K562 (cell line): Measurements from ENCODE around the gene NASP. TPM values are rescaled to one million over a fixed set of nuclear protein-coding genes. Genes with fewer than 3 reads are reported as not detected.

Source experiments
- ATAC-seq: fragments of 200-7000 bp; cut with Tn5 transposase; 3 replicates; pipeline ENCODE4 v1.9.1; 2020; ENCODE audit warnings: moderate library complexity
- BruUV-seq: library from RNA; stranded (reverse); fragments of 400-500 nt; replicated peaks from 2 replicates; lab custom pipeline; 2021; lab: Mats Ljungman, UMichigan
- CTCF ChIA-PET: fragments of 300-600 bp; formaldehyde crosslinking; extraction: SDS; loops from one replicate; lab custom pipeline; 2021; ENCODE audit warnings: low intra/inter-chr PET ratio; lab: Yijun Ruan, JAX
- POLR2A ChIA-PET: fragments of 300-600, 350-650 bp; sonication (Branson Sonifier 250); formaldehyde crosslinking; extraction: SDS; loops from one replicate; lab custom pipeline; 2021; ENCODE audit warnings: antibody characterized with exemption, inconsistent platforms; lab: Yijun Ruan, JAX
- DNase-seq, 4 experiments: peaks; one replicate each; pipeline versions ENCODE4 v3.0.0 to v3.0.0-alpha.2; 2011 to 2018; ENCODE audit warnings: low spot score in 3 of 4, mixed read lengths in 3 of 4; ENCODE audit errors: extremely low read depth in 1 of 4
- FAIRE-seq: peaks from 2 replicates; lab custom pipeline; 2011; peaks lifted over from hg19 to GRCh38; lab: Jason Lieb, UNC
- H2AFZ ChIP-seq: 2 replicates; pipeline ENCODE4 v1.6.0; 2011; ENCODE audit warnings: low read depth, low read length, control low read depth, inconsistent platforms
- H3K27ac ChIP-seq: fragments of 200-600 bp; 3 replicates; pipeline ENCODE4 v1.8.0; 2011; ENCODE audit warnings: low read depth, mild to moderate bottlenecking, control low read depth, inconsistent platforms, low read length, moderate library complexity, mixed read lengths; ENCODE audit errors: extremely low read depth
- H3K27me3 ChIP-seq, 2 experiments: fragments of 300-600 bp in 1 of 2; 2 replicates in 1 of 2; 3 replicates in 1 of 2; pipeline versions ENCODE4 v1.6.0 to v1.8.0; 2011; ENCODE audit warnings: inconsistent platforms in 2 of 2, low read length in 2 of 2, mild to moderate bottlenecking in 1 of 2, mixed read lengths in 1 of 2, moderate library complexity in 1 of 2; ENCODE audit not compliant: control insufficient read depth in 2 of 2, insufficient read depth in 2 of 2
- H3K36me3 ChIP-seq: fragments of 300-600 bp; 3 replicates; pipeline ENCODE4 v1.8.0; 2011; ENCODE audit warnings: mild to moderate bottlenecking, low read length, inconsistent platforms; ENCODE audit not compliant: control insufficient read depth, insufficient read depth
- H3K4me1 ChIP-seq, 2 experiments: fragments of 200-600 bp in 1 of 2; replicated peaks in 1 of 2; 2 replicates in 1 of 2; 3 replicates in 1 of 2; pipeline versions ENCODE4 v1.5.1 to v1.8.0; 2011; ENCODE audit warnings: inconsistent platforms in 2 of 2, low read length in 2 of 2, mild to moderate bottlenecking in 1 of 2, mixed read lengths in 1 of 2, moderate library complexity in 1 of 2; ENCODE audit not compliant: control insufficient read depth in 2 of 2, insufficient read depth in 2 of 2
- H3K4me2 ChIP-seq: 2 replicates; pipeline ENCODE4 v1.6.1; 2011; ENCODE audit warnings: low read length, control low read depth, inconsistent platforms, mixed read lengths; ENCODE audit not compliant: insufficient read depth
- H3K4me3 ChIP-seq: fragments of 200-600 bp; sonication (generic), shearing (Covaris generic); 2 replicates; pipeline ENCODE4 v1.5.1; 2016; ENCODE audit warnings: control low read depth, inconsistent platforms
- H3K79me2 ChIP-seq: fragments of 200-600 bp; 3 replicates; pipeline ENCODE4 v1.8.0; 2011; ENCODE audit warnings: low read length, inconsistent platforms; ENCODE audit not compliant: control insufficient read depth, insufficient read depth
- H3K9ac ChIP-seq, 2 experiments: 2 replicates each; pipeline versions ENCODE4 v1.6.0 to v1.6.1; 2011; ENCODE audit warnings: low read depth in 2 of 2, low read length in 2 of 2, control low read depth in 1 of 2, inconsistent platforms in 1 of 2, mild to moderate bottlenecking in 1 of 2, mixed read lengths in 1 of 2; ENCODE audit not compliant: insufficient read depth in 1 of 2
- H3K9me1 ChIP-seq: one replicate; pipeline ENCODE4 v1.6.0; 2011; ENCODE audit warnings: inconsistent platforms, mild to moderate bottlenecking, low read length, moderate library complexity; ENCODE audit not compliant: control insufficient read depth, insufficient read depth
- H3K9me3 ChIP-seq: replicated peaks from 2 replicates; pipeline ENCODE4 v1.5.1; 2011; ENCODE audit warnings: low read depth, low read length, inconsistent platforms; ENCODE audit not compliant: control insufficient read depth, insufficient read depth
- H4K20me1 ChIP-seq: replicated peaks from 2 replicates; pipeline ENCODE4 v1.6.1; 2011; ENCODE audit warnings: low read length, inconsistent platforms, mixed read lengths; ENCODE audit not compliant: control insufficient read depth, insufficient read depth
- DMBX1 ChIP-seq: fragments of 250-450 bp; sonication (Bioruptor Pico); IDR thresholded peaks from 2 replicates; pipeline ENCODE4 v1.8.0; 2022; ENCODE audit warnings: inconsistent platforms, mild to moderate bottlenecking, moderate library complexity, borderline replicate concordance
- ETS1 ChIP-seq: conservative IDR thresholded peaks from 2 replicates; pipeline ENCODE4 v1.6.1; 2011; ENCODE audit warnings: low read depth, mild to moderate bottlenecking, low read length; ENCODE audit not compliant: control insufficient read depth
- HNRNPK ChIP-seq: fragments of 200-400 bp; formaldehyde crosslinking; IDR thresholded peaks from one replicate; pipeline ENCODE4 v1.6.1; 2018; ENCODE audit warnings: mild to moderate bottlenecking, low read depth, low read length; ENCODE audit not compliant: poor library complexity, severe bottlenecking
- KLF1 ChIP-seq: fragments of 450-650 bp; IDR thresholded peaks from 2 replicates; pipeline ENCODE4 v1.6.1; 2016; ENCODE audit warnings: missing genetic modification characterization, missing compliant biosample characterization
- NFIC ChIP-seq: fragments of 450-650 bp; IDR thresholded peaks from 2 replicates; pipeline ENCODE4 v1.6.1; 2017; ENCODE audit warnings: mild to moderate bottlenecking, inconsistent platforms
- RBM17 ChIP-seq: fragments of 200-400 bp; formaldehyde crosslinking; IDR thresholded peaks from 2 replicates; pipeline ENCODE4 v1.6.1; 2017; ENCODE audit warnings: low read depth, mild to moderate bottlenecking, low read length, borderline replicate concordance
- TEAD4 ChIP-seq, 2 experiments: sonication (generic) in 1 of 2; formaldehyde crosslinking in 1 of 2; IDR thresholded peaks; 2 replicates each; pipeline versions ENCODE4 v1.6.1 to v1.8.0; 2012 to 2022; ENCODE audit warnings: borderline replicate concordance in 1 of 2, inconsistent platforms in 1 of 2, low read length in 1 of 2, mild to moderate bottlenecking in 1 of 2, missing genetic modification reagents in 1 of 2
- TRIM25 ChIP-seq: fragments of 450-650 bp; IDR thresholded peaks from 2 replicates; pipeline ENCODE4 v1.7.0; 2016; ENCODE audit warnings: borderline replicate concordance
- ZNF140 ChIP-seq: fragments of 250-450 bp; sonication (Bioruptor Pico); IDR thresholded peaks from 2 replicates; pipeline ENCODE4 v1.8.0; 2021; ENCODE audit warnings: moderate library complexity, mild to moderate bottlenecking, inconsistent platforms
- WGBS: fragments of 100-300 bp; shearing (Covaris generic); methylation state at CpG from one replicate; pipeline ENCODE4 v1.1.6; 2016; ENCODE audit warnings: low coverage, mixed read lengths; ENCODE audit not compliant: insufficient coverage; ENCODE audit errors: missing lambda C conversion rate; 5-methylcytosine and 5-hydroxymethylcytosine counted together
- in situ Hi-C: fragments of 300-500 bp; cut with MboI; formaldehyde crosslinking; loops from 4 replicates; pipeline ENCODE4 v1.15.0; 2018; ENCODE audit warnings: inconsistent platforms, mixed read lengths
- intact Hi-C: fragments of 100-400 bp; cut with micrococcal nuclease; formaldehyde crosslinking; loops from 2 replicates; pipeline ENCODE4 v1.14.2; 2022
- polyA plus RNA-seq, 8 experiments: library from polyadenylated mRNA; depleted of rRNA in 4 of 8; stranded (reverse) in 5 of 8; unstranded in 3 of 8; fragments of >200 nt; fragmentation: Nextera tagmentation in 2 of 8; fragmentation: Illumina TruSeq in 1 of 8; extraction: Ambion mirVana in 2 of 8; extraction: Trizol in 1 of 8; gene quantifications; 2 replicates each; pipeline versions ENCODE4 v1.2.1 to v1.2.3, GENCODE V29; 2011 to 2014; ENCODE audit warnings: inconsistent platforms in 1 of 8, missing spikeins in 1 of 8
- total RNA-seq, 7 experiments: library from RNA; depleted of rRNA in 6 of 7; stranded (reverse); fragments of >200 nt in 6 of 7; fragmentation: Illumina TruSeq in 2 of 7; extraction: Trizol in 2 of 7; gene quantifications; 2 replicates each; pipeline versions ENCODE4 v1.2.1 to v1.2.3, GENCODE V29; 2011 to 2021; ENCODE audit warnings: low replicate concordance in 1 of 7
- TF ChIP-seq, protein P1 (sequence below), 2 experiments: fragments of 450-650 bp; IDR thresholded peaks; 2 replicates each; pipeline ENCODE4 v1.6.1; 2018; ENCODE audit warnings: mild to moderate bottlenecking in 2 of 2, low read depth in 1 of 2; ENCODE audit not compliant: partially characterized antibody in 2 of 2
- TF ChIP-seq, protein P2 (sequence below): sonication (generic); formaldehyde crosslinking; IDR thresholded peaks from 2 replicates; pipeline ENCODE4 v1.8.0; 2022; ENCODE audit warnings: missing genetic modification reagents, mild to moderate bottlenecking, borderline replicate concordance

Gene NASP
- total and polyA plus RNA-seq, 9 of the 15 experiments (the other 6 are each of a cell fraction or from before 2014, with no cell fraction given) = 199 to 578 (median 419) TPM

DNA sequence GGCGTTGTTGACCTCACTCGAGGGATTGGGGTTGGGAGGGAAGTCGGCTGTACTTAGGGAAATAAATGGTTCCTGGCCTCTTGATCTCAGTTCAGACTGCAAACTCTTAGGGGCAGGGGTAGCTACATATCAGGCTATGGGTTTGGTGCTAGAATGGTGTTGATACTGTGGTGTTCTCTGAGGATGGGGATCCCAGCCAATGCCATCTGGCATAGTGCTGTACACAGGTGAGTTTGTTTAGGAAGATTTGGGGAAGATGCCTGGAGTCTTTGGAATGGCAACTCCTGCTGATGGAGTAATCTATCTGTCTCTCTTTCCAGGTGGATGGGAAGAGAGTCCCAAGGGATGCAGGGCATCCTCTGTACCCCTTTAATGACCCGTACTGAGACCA, 14.3 kb upstream of the NASP start:
- Histone ChIP-seq H3K4me3 (no peak overlapping the region), H4K20me1 (peaks cover 7% of the 10 kb centered on the region; the same call in 1 of the 2 replicates), H3K27ac (no peak overlapping the region), H2AFZ (no peak overlapping the region), H3K36me3 (peaks cover 55% of the 10 kb centered on the region), H3K9ac (no peak overlapping the region), H3K79me2 (no peaks in the 10 kb centered on the region), H3K4me1 (peaks cover 7 to 18% of the 10 kb centered on the region in 2 experiments), H3K27me3 (no peaks in the 10 kb centered on the region), H3K9me1 (no peaks in the 10 kb centered on the region), H3K4me2 (no peak overlapping the region), H3K9me3 (no peaks in the 10 kb centered on the region)
- ChIA-PET POLR2A (interaction anchor here (0.5 to 10.3 kb wide), 14 partner anchors 10 to 848 kb away, joined by 3 to 135 read pairs (median 4); partner anchors contain the start of genes AKR1A1, NASP and PRDX1), CTCF (interaction anchor here (0.7 to 2.7 kb wide), 5 partner anchors 48 to 554 kb away, joined by 3 to 21 read pairs (median 4); partner anchors contain the start of gene PRDX1)
- FAIRE-seq (no peak), DNase-seq (no peak), ATAC-seq (no peak)
- BruUV-seq = no TSS peak
- in situ Hi-C loops (loop anchor here (5.0 kb wide), 1 partner anchor 57 kb away; no protein-coding TSS in a partner anchor), intact Hi-C loops (no loop called here)
- WGBS = 62% methylated on average over 4 of the region's 4 CpGs
- TF ChIP-seq, protein P1, sequence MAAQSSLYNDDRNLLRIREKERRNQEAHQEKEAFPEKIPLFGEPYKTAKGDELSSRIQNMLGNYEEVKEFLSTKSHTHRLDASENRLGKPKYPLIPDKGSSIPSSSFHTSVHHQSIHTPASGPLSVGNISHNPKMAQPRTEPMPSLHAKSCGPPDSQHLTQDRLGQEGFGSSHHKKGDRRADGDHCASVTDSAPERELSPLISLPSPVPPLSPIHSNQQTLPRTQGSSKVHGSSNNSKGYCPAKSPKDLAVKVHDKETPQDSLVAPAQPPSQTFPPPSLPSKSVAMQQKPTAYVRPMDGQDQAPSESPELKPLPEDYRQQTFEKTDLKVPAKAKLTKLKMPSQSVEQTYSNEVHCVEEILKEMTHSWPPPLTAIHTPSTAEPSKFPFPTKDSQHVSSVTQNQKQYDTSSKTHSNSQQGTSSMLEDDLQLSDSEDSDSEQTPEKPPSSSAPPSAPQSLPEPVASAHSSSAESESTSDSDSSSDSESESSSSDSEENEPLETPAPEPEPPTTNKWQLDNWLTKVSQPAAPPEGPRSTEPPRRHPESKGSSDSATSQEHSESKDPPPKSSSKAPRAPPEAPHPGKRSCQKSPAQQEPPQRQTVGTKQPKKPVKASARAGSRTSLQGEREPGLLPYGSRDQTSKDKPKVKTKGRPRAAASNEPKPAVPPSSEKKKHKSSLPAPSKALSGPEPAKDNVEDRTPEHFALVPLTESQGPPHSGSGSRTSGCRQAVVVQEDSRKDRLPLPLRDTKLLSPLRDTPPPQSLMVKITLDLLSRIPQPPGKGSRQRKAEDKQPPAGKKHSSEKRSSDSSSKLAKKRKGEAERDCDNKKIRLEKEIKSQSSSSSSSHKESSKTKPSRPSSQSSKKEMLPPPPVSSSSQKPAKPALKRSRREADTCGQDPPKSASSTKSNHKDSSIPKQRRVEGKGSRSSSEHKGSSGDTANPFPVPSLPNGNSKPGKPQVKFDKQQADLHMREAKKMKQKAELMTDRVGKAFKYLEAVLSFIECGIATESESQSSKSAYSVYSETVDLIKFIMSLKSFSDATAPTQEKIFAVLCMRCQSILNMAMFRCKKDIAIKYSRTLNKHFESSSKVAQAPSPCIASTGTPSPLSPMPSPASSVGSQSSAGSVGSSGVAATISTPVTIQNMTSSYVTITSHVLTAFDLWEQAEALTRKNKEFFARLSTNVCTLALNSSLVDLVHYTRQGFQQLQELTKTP (IDR thresholded peaks at IDR 0.05; ENCODE audit: low read depth in 1 of 2, partially characterized antibody in 2 of 2) = no peak
- TF ChIP-seq ZNF140 (CRISPR knock-in tag) (no peak), KLF1 (no peak), NFIC (no peak), DMBX1 (no peak), ETS1 (no peak), TEAD4 (IDR thresholded peaks at IDR 0.05; ENCODE audit: low read length) (no peak), TEAD4 (CRISPR knock-in tag; IDR thresholded peaks at IDR 0.05; ENCODE audit: borderline replicate concordance) (no peak), TRIM25 (no peak), HNRNPK (no peak), RBM17 (no peak)
- TF ChIP-seq, protein P2, sequence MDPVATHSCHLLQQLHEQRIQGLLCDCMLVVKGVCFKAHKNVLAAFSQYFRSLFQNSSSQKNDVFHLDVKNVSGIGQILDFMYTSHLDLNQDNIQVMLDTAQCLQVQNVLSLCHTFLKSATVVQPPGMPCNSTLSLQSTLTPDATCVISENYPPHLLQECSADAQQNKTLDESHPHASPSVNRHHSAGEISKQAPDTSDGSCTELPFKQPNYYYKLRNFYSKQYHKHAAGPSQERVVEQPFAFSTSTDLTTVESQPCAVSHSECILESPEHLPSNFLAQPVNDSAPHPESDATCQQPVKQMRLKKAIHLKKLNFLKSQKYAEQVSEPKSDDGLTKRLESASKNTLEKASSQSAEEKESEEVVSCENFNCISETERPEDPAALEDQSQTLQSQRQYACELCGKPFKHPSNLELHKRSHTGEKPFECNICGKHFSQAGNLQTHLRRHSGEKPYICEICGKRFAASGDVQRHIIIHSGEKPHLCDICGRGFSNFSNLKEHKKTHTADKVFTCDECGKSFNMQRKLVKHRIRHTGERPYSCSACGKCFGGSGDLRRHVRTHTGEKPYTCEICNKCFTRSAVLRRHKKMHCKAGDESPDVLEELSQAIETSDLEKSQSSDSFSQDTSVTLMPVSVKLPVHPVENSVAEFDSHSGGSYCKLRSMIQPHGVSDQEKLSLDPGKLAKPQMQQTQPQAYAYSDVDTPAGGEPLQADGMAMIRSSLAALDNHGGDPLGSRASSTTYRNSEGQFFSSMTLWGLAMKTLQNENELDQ (CRISPR knock-in tag) = no peak
